SK-N-MC (cell line): Measurements from ENCODE around the gene SRGAP3.

ENCODE experiments used
- EZH2 ChIP-seq: fragments of 200-600 bp; sonication (generic); IDR thresholded peaks from one replicate; pipeline ENCODE4 v1.6.1; 2017; ENCODE audit warnings: antibody characterized with exemption
- POLR2AphosphoS5 ChIP-seq: IDR thresholded peaks from 2 replicates; pipeline ENCODE4 v1.6.1; 2012; ENCODE audit warnings: mild to moderate bottlenecking, low read depth, low read length, borderline replicate concordance

DNA sequence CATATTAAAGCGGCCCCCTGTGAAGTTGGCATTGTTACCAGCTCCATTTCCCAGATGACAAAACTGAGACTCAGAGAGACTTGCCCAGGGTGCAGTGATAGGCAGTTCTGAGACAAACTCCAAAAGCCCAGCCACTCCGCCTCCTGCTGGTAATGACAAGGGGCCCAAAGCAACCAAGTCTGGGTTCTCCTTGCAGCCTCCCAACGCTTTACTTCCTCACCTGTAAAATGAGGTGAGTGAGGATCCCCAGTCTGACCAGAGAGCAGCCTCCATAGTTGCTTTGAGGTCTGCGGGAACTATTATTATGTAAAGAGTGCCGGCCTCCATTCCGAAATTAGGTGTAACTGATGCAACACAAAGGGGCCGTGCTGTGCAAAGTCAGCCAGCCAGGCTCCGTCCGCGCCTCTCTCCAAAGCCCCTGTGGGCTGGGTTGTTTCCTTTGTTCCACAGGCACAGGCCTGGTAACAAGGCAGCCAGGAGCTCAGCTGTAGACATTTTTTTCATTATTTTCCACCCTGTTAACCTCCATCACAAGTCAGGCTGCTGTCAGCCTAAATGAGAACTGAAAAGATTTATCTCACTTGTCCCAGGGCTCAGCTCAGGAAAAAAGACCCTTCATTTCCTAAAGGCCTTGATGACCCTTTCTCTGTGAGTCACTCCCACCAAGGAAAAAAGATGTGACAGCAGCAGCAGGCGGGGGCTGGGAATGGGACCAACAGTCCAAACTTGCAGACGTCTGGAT is 147.0 kb downstream of the SRGAP3 start:
- TF ChIP-seq POLR2AphosphoS5 (no peak), EZH2 (no peak)
